Measurements from ENCODE around the gene C1orf210.

C1orf210 gene

GRCh38 chr1:43292679-43293078 lies 7.3 kb upstream of the C1orf210 start:
- DNase-seq, result no peak

- DNase-seq, result no peak
These were observed 6.8 kb upstream of the C1orf210 start for GRCh38 chr1:43292216-43292615.

GRCh38 chr1:43288785-43289706 lies 3.7 kb upstream of the C1orf210 start:
- DNase-seq, result no peak

- DNase-seq, result no peak
These were observed 2.8 kb upstream of the C1orf210 start for GRCh38 chr1:43288058-43288784.

GRCh38 chr1:43286533-43286932 lies 1.2 kb upstream of the C1orf210 start:
- DNase-seq, result no peak

- no peak for DNase-seq
These were observed 734 bp upstream of the C1orf210 start for GRCh38 chr1:43286115-43286514.

- DNase-seq, result no peak
These were observed 753 bp downstream of the C1orf210 start for GRCh38 chr1:43284546-43285110.

GRCh38 chr1:43284065-43284464 lies 1.3 kb downstream of the C1orf210 start:
- DNase-seq, result no peak

GRCh38 chr1:43282220-43283195 lies 2.9 kb downstream of the C1orf210 start:
- DNase-seq, result no peak

GRCh38 chr1:43280692-43281091 lies 4.7 kb downstream of the C1orf210 start:
- DNase-seq, result no peak

GRCh38 chr1:43279666-43280065 lies 5.7 kb downstream of the C1orf210 start:
- no peak for DNase-seq

GRCh38 chr1:43279161-43279560 lies 6.2 kb downstream of the C1orf210 start:
- no peak for DNase-seq

- no peak for DNase-seq
These were observed 8.1 kb downstream of the C1orf210 start for GRCh38 chr1:43277116-43277876.

- DNase-seq, result no peak
These were observed 8.7 kb downstream of the C1orf210 start for GRCh38 chr1:43276673-43277072.

GRCh38 chr1:43275826-43276620 lies 9.4 kb downstream of the C1orf210 start:
- no peak for DNase-seq

GRCh38 chr1:43274804-43275180 lies 10.6 kb downstream of the C1orf210 start:
- DNase-seq, result no peak

GRCh38 chr1:43274125-43274803 lies 11.1 kb downstream of the C1orf210 start:
- DNase-seq, result no peak

GRCh38 chr1:43273708-43274107 lies 11.7 kb downstream of the C1orf210 start:
- no peak for DNase-seq

GRCh38 chr1:43272576-43273571 lies 12.5 kb downstream of the C1orf210 start:
- DNase-seq, result no peak
